ENCODE measurements around the gene RGS16.

The RGS16 gene

DNA sequence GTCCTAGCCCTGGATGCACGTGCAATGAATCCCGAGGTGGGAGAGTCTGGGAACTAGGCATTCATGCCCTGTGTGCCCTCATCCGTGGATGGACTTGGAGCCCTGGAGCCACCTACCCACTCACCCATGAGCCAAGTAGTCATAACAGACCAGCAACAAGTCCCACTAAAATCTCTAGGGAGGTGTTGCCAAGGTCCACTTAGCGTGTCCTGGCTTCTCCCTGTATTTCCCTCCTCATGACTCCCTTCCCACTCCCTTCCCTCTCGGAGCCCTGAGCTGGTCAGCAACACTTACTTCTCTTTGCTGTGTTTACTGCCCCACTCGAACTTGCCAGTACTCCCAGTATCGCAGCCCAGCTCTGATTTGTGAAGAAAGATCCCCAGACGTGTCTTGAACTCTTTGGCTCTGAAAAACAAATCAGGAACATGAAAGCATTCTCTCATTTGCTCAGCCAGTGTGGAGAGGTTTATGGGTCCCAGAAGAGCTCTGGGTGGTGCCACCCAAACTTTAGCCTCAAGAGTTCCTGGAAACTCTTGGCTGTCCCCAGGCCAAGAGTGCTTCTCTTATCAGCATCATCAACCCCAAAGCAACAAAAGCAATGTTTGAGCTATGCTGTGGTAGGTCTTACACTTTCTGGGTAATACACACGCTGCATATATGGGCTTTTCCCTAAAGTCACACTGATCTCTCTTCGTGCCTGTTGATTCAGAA lies 1.1 kb downstream of the RGS16 start:
- CTCF ChIA-PET = interaction anchor here (0.7 to 17.7 kb wide), 12 partner anchors 8 to 518 kb away, joined by 3 to 525 read pairs (median 3); partner anchors contain the start of genes NPL and RGS8
- H3K27ac ChIP-seq (ENCODE audit: insufficient read depth in 1 of 2, low read depth in 1 of 2, low read length in 2 of 2, poor library complexity in 1 of 2, severe bottlenecking in 2 of 2) = no peak overlapping the region

DNA sequence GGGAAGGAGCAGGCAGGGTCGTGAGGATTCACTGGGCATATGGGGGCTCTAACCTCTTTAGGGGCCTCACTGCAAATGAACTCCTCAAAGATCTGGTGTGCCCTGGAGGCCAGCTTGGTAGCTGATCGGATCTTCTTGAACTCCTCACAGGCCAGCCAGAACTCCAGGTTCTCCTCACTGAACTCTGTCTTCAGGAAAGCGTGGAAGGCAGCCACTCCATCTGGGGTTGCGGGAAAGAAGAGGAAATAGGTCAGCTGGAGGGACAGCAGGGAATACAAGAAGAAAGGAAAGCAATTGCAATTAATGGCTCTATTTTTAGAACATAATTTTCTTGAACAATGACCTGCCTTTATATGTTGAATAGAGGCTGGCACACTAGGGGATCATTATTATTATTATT lies 2.3 kb downstream of the RGS16 start:
- DNase-seq = no peak
- Histone ChIP-seq H3K9me3 (ENCODE audit: control extremely low read depth in 1 of 5, control insufficient read depth in 4 of 5, insufficient read depth in 2 of 5, low read depth in 1 of 5, low read length in 4 of 5) (no peaks in the 10 kb centered on the region), H3K4me1 (ENCODE audit: control extremely low read depth in 1 of 4, control insufficient read depth in 4 of 4, insufficient read depth in 4 of 4, low read length in 3 of 4) (peaks cover 0 to 21% (median 17%) of the 10 kb centered on the region in 4 experiments), H3K36me3 (ENCODE audit: control insufficient read depth in 4 of 4, insufficient read depth in 4 of 4, low read length in 3 of 4) (no peaks in the 10 kb centered on the region), H3K27ac (ENCODE audit: insufficient read depth in 1 of 2, low read depth in 1 of 2, low read length in 2 of 2, poor library complexity in 1 of 2, severe bottlenecking in 2 of 2) (no peak overlapping the region), H3K27me3 (replicated peaks in 2 of 5; ENCODE audit: control insufficient read depth in 4 of 5, insufficient read depth in 5 of 5, low read length in 4 of 5) (peaks cover 0 to 21% (median 15%) of the 10 kb centered on the region in 5 experiments), H3K4me3 (ENCODE audit: control insufficient read depth in 1 of 7, extremely low read depth in 1 of 7, insufficient read depth in 4 of 7, low read depth in 2 of 7, low read length in 6 of 7) (no peak overlapping the region)
- 100% methylated on average over 1 of the region's 4 CpGs for WGBS (ENCODE audit: insufficient coverage)
- CTCF ChIA-PET = interaction anchor here (0.7 to 17.7 kb wide), 10 partner anchors 9 to 517 kb away, joined by 3 to 525 read pairs (median 4); partner anchors contain the start of gene NPL
- POLR2A ChIA-PET = no interaction called here

More for the DNA sequence above, 1.1 kb downstream of the RGS16 start:
- peaks cover 0 to 21% (median 13%) of the 10 kb centered on the region in 5 experiments for H3K27me3 ChIP-seq (replicated peaks in 2 of 5; ENCODE audit: control insufficient read depth in 4 of 5, insufficient read depth in 5 of 5, low read length in 4 of 5)
- H3K4me1 ChIP-seq (ENCODE audit: control extremely low read depth in 1 of 4, control insufficient read depth in 4 of 4, insufficient read depth in 4 of 4, low read length in 3 of 4) = peaks cover 0 to 25% (median 16%) of the 10 kb centered on the region in 4 experiments
- DNase-seq = no peak
- WGBS (ENCODE audit: insufficient coverage) = 92% methylated on average over 8 of the region's 10 CpGs
- POLR2A ChIA-PET = no interaction called here
- no peak overlapping the region for H3K4me3 ChIP-seq (ENCODE audit: control insufficient read depth in 1 of 7, extremely low read depth in 1 of 7, insufficient read depth in 4 of 7, low read depth in 2 of 7, low read length in 6 of 7)
- no peaks in the 10 kb centered on the region for H3K36me3 ChIP-seq (ENCODE audit: control insufficient read depth in 4 of 4, insufficient read depth in 4 of 4, low read length in 3 of 4)
- H3K9me3 ChIP-seq (ENCODE audit: control extremely low read depth in 1 of 5, control insufficient read depth in 4 of 5, insufficient read depth in 2 of 5, low read depth in 1 of 5, low read length in 4 of 5) = no peaks in the 10 kb centered on the region

- no peaks in the 10 kb centered on the region for H3K36me3 ChIP-seq (ENCODE audit: control insufficient read depth in 4 of 4, insufficient read depth in 4 of 4, low read length in 3 of 4)
- no peak overlapping the region for H3K4me3 ChIP-seq (ENCODE audit: control insufficient read depth in 1 of 7, extremely low read depth in 1 of 7, insufficient read depth in 4 of 7, low read depth in 2 of 7, low read length in 6 of 7)
- peaks cover 0 to 21% (median 17%) of the 10 kb centered on the region in 4 experiments for H3K4me1 ChIP-seq (ENCODE audit: control extremely low read depth in 1 of 4, control insufficient read depth in 4 of 4, insufficient read depth in 4 of 4, low read length in 3 of 4)
- no peak overlapping the region for H3K27ac ChIP-seq (ENCODE audit: insufficient read depth in 1 of 2, low read depth in 1 of 2, low read length in 2 of 2, poor library complexity in 1 of 2, severe bottlenecking in 2 of 2)
- POLR2A ChIA-PET = interaction anchor here (1.2 kb wide), 1 partner anchor 182 kb away, joined by 4 read pairs; no protein-coding TSS in a partner anchor
- 0% methylated on average over 3 of the region's 6 CpGs for WGBS (ENCODE audit: insufficient coverage)
- DNase-seq = peak; percentile 76 to 84 (median 81)
- no peaks in the 10 kb centered on the region for H3K9me3 ChIP-seq (ENCODE audit: control extremely low read depth in 1 of 5, control insufficient read depth in 4 of 5, insufficient read depth in 2 of 5, low read depth in 1 of 5, low read length in 4 of 5)
- CTCF ChIA-PET = interaction anchor here (0.7 to 17.7 kb wide), 13 partner anchors 10 to 239 kb away, joined by 3 to 525 read pairs (median 4); partner anchors contain the start of genes NPL and RNASEL
- H3K27me3 ChIP-seq (replicated peaks in 2 of 5; ENCODE audit: control insufficient read depth in 4 of 5, insufficient read depth in 5 of 5, low read length in 4 of 5) = peaks cover 0 to 21% (median 15%) of the 10 kb centered on the region in 5 experiments
Measured at GRCh38 chr1:182601416-182601786, 2.8 kb downstream of the RGS16 start.

- no peak for DNase-seq
- Histone ChIP-seq H3K4me1 (ENCODE audit: control extremely low read depth in 1 of 4, control insufficient read depth in 4 of 4, insufficient read depth in 4 of 4, low read length in 3 of 4) (peaks cover 0 to 21% (median 17%) of the 10 kb centered on the region in 4 experiments), H3K27me3 (replicated peaks in 2 of 5; ENCODE audit: control insufficient read depth in 4 of 5, insufficient read depth in 5 of 5, low read length in 4 of 5) (peaks cover 0 to 21% (median 15%) of the 10 kb centered on the region in 5 experiments), H3K36me3 (ENCODE audit: control insufficient read depth in 4 of 4, insufficient read depth in 4 of 4, low read length in 3 of 4) (no peaks in the 10 kb centered on the region), H3K9me3 (ENCODE audit: control extremely low read depth in 1 of 5, control insufficient read depth in 4 of 5, insufficient read depth in 2 of 5, low read depth in 1 of 5, low read length in 4 of 5) (no peaks in the 10 kb centered on the region), H3K27ac (ENCODE audit: insufficient read depth in 1 of 2, low read depth in 1 of 2, low read length in 2 of 2, poor library complexity in 1 of 2, severe bottlenecking in 2 of 2) (no peak overlapping the region), H3K4me3 (ENCODE audit: control insufficient read depth in 1 of 7, extremely low read depth in 1 of 7, insufficient read depth in 4 of 7, low read depth in 2 of 7, low read length in 6 of 7) (no peak overlapping the region)
- ChIA-PET POLR2A (interaction anchor here (1.2 kb wide), 1 partner anchor 183 kb away, joined by 4 read pairs; no protein-coding TSS in a partner anchor), CTCF (interaction anchor here (0.6 to 17.7 kb wide), 15 partner anchors 10 to 239 kb away, joined by 3 to 525 read pairs (median 3); partner anchors contain the start of genes NPL and RNASEL)
- 96% methylated on average over 4 of the region's 5 CpGs for WGBS (ENCODE audit: insufficient coverage)
Measured at GRCh38 chr1:182600745-182601415, 3.3 kb downstream of the RGS16 start.

- Histone ChIP-seq H3K36me3 (ENCODE audit: control insufficient read depth in 4 of 4, insufficient read depth in 4 of 4, low read length in 3 of 4) (no peaks in the 10 kb centered on the region), H3K4me1 (ENCODE audit: control extremely low read depth in 1 of 4, control insufficient read depth in 4 of 4, insufficient read depth in 4 of 4, low read length in 3 of 4) (peaks cover 0 to 21% (median 17%) of the 10 kb centered on the region in 4 experiments), H3K4me3 (ENCODE audit: control insufficient read depth in 1 of 7, extremely low read depth in 1 of 7, insufficient read depth in 4 of 7, low read depth in 2 of 7, low read length in 6 of 7) (no peak overlapping the region), H3K27ac (ENCODE audit: insufficient read depth in 1 of 2, low read depth in 1 of 2, low read length in 2 of 2, poor library complexity in 1 of 2, severe bottlenecking in 2 of 2) (no peak overlapping the region), H3K27me3 (replicated peaks in 2 of 5; ENCODE audit: control insufficient read depth in 4 of 5, insufficient read depth in 5 of 5, low read length in 4 of 5) (peaks cover 0 to 15% (median 12%) of the 10 kb centered on the region in 5 experiments), H3K9me3 (ENCODE audit: control extremely low read depth in 1 of 5, control insufficient read depth in 4 of 5, insufficient read depth in 2 of 5, low read depth in 1 of 5, low read length in 4 of 5) (no peaks in the 10 kb centered on the region)
- WGBS (ENCODE audit: insufficient coverage) = 98% methylated on average over 17 of the region's 17 CpGs
- ChIA-PET CTCF (interaction anchor here (0.6 to 17.7 kb wide), 12 partner anchors 11 to 515 kb away, joined by 3 to 525 read pairs (median 4); partner anchors contain the start of genes NPL and RNASEL), POLR2A (interaction anchor here (1.2 kb wide), 1 partner anchor 184 kb away, joined by 4 read pairs; no protein-coding TSS in a partner anchor)
- no peak for DNase-seq
Measured at GRCh38 chr1:182600036-182600713, 4.0 kb downstream of the RGS16 start.

GRCh38 chr1:182599339-182599738 lies 4.8 kb downstream of the RGS16 start:
- no peaks in the 10 kb centered on the region for H3K36me3 ChIP-seq (ENCODE audit: control insufficient read depth in 4 of 4, insufficient read depth in 4 of 4, low read length in 3 of 4)
- H3K27ac ChIP-seq (ENCODE audit: insufficient read depth in 1 of 2, low read depth in 1 of 2, low read length in 2 of 2, poor library complexity in 1 of 2, severe bottlenecking in 2 of 2) = no peak overlapping the region
- WGBS (ENCODE audit: insufficient coverage) = 92% methylated on average over 6 of the region's 6 CpGs
- no peak overlapping the region for H3K4me3 ChIP-seq (ENCODE audit: control insufficient read depth in 1 of 7, extremely low read depth in 1 of 7, insufficient read depth in 4 of 7, low read depth in 2 of 7, low read length in 6 of 7)
- CTCF ChIA-PET = interaction anchor here (0.8 to 17.7 kb wide), 8 partner anchors 10 to 514 kb away, joined by 3 to 525 read pairs (median 8); partner anchors contain the start of genes NPL and RNASEL
- peaks cover 0 to 17% (median 13%) of the 10 kb centered on the region in 4 experiments for H3K4me1 ChIP-seq (ENCODE audit: control extremely low read depth in 1 of 4, control insufficient read depth in 4 of 4, insufficient read depth in 4 of 4, low read length in 3 of 4)
- no peak for DNase-seq
- no peaks in the 10 kb centered on the region for H3K9me3 ChIP-seq (ENCODE audit: control extremely low read depth in 1 of 5, control insufficient read depth in 4 of 5, insufficient read depth in 2 of 5, low read depth in 1 of 5, low read length in 4 of 5)
- POLR2A ChIA-PET = no interaction called here
- H3K27me3 ChIP-seq (replicated peaks in 2 of 5; ENCODE audit: control insufficient read depth in 4 of 5, insufficient read depth in 5 of 5, low read length in 4 of 5) = peaks cover 0 to 12% (median 7%) of the 10 kb centered on the region in 5 experiments

Measured in common myeloid progenitor, CD34-positive (primary cell).